ENCODE measurements around the gene METTL25B.
"Not testable (repeated sequence)": the region's sequence is repeated elsewhere in the genome, so short reads cannot be mapped to it uniquely, and the experiment has no call there.

Gene METTL25B

DNA sequence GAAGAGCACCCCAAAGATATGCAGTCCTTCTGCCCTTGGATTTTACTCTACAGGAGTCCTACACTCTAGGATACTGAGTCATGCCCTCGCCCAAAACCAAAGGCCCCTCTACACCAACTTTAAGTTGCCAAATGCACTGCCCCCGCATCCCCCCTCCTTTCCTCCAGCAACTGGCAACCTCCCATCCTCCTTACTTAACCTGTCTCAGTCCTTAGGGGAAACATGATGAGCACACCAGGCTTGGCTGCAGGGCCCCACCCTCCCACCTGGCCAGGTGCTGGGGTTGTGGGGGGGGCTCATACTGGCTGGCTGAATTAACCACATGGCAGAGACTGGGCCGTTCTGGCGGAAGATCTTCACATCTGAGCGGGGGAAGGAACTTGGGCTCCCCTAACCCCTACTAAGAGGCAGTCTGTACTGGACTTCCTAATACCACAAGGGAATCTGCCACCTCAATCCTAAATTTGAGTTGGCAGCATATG, 22.0 kb downstream of the METTL25B start:
- DNase-seq, result no peak

DNA sequence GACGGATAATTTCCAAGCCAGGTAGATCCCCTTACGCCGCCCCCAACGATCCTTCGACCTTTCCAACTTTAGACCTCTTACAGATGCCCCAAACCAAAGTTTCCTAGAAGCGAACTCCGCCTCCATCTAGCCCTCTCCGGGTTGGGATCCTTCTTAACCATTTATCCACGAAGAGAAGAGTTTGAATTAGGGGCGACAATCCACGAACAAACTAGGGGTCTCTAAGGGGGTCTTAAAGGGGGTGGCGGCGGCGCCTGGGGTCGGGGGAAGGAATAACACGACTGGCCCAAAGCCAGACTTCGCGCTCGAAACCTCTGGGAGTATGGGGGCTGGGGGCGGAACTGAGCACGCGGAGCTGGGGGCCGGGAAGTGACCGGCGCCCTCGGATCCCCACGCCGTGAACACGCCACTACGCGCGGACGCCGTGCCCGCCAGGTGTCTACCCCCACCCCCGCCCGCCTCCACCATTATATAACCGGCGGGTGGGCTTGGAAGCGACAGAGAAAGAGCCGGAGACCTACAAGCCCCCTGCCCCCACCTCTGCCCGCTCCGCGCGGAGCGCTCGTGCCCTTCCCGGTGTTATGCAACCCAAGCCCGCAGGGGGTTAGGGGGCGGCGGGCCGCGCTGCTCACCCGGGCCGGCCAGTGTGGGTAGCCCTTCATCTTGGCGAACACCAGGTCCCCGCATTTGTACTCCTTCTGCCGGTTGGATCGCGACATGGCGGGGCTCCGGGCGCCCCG, 22.6 kb downstream of the METTL25B start:
- peak; percentile 27 for DNase-seq

DNA sequence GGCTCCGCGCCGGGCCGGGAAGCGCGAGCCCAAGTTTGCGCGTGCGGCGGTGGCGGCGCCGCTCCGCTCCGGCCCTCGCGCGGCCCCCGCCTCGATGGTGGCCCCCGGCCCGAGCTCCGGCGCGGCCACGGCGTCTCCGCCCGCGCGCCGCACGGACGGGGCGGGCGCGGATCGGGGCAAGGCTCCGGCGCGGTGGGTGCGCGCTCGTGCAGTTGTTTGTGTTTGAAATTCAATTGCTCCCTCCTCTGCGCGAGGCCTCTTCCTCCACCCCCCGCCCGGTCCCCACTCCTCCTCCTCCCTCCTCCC, 23.1 kb downstream of the METTL25B start, which contains the start of gene HDGF:
Gene HDGF, minus strand, starts transcription at position 225 of the 306 bp plus-strand sequence. CDS start 246 bp downstream, outside the sequence.
- DNase-seq, result no peak

- DNase-seq, result peak; percentile 98
Observed at GRCh38 chr1:156751757-156752481, 23.6 kb downstream of the METTL25B start.

DNA sequence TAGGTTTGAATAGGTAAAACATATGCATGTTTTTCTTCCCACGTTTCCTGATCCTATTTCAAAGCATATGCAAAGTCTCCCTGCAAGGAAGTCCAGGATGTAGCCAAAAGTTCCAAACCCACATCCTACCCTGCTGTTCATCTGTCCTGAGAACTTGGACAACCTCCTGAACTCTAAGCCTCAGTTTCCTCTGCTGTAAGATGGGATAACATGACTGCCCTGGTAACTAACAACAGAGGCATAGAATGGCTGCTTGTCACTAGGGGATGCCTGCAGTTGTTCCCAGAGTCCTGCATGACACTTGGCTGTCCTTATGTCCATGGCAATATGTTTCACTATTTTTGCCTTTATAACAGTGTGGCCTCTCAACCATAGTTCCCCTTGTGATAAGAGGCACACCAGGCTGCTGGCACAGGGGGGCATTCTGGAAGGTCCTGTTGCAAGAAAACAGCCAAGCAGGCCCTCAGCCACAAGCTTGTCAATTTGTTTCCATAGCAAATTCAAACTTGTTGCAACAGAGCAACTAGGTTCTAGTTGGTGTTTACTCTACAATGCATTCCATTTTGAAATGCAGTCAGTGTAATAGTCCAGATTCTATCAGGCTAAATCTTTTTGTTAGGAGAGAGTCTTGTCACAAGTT, 24.7 kb downstream of the METTL25B start:
- no peak for DNase-seq

DNA sequence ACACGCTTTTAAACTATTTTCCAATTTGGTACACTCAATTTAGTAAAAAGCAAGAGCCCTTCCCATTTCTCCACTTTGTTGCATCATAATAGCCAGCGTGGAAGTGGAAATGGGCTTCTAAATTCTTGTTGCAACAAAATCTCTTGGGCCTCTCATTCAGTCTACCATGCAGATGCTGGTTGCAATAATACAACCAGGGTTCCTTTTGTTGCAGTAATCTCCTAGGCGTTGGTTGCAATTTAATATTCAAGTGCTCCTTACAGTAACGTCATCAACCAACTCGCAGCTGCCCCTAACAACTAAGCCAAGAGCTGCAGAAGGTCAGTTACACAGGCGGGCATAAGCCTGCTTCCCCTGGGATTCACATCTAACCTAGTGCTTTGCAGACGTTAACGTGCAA, 25.9 kb downstream of the METTL25B start:
- no peak for DNase-seq

DNA sequence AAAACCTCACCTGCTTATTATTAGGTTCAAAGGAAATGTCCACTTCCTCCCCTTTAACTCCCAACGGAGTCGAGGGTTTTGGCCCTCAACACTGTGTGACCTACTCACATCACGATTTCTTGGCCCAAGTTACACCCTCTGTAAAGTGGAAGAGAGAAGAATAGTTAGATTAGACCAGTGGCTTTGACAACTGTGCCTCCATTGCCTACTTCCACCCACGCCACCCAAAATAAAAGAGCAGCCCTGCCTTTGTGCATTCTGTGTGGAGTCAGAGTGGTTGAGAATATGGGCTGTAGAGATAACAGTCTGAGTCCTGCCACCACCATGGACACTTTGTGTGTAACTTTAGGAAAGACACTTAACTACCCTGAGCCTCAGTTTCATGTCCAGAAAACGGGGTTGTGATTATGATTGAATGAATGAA, 27.3 kb downstream of the METTL25B start:
- DNase-seq, result no peak

DNA sequence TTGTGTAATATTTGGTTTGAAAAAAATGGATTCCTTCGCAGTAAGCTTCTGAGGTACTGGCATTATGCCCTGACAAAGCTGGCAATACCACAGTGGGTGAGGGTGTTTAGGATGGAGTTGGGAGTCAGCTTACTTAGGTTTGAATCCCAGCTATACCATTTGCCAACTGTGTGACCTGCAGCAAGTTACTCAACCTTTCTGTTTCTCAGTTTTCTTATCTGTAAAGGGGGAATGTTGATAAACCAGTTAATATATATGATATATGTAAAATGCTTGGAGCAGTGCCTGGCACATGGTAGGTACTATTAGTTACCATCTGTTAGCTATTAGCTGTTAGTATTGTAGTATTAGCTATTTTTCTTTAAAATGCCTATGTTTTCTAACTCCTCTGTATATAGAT, 28.1 kb downstream of the METTL25B start:
- DNase-seq, result no peak

- DNase-seq, result not testable (repeated sequence)
Observed at GRCh38 chr1:156757572-156758253, 29.4 kb downstream of the METTL25B start.

DNA sequence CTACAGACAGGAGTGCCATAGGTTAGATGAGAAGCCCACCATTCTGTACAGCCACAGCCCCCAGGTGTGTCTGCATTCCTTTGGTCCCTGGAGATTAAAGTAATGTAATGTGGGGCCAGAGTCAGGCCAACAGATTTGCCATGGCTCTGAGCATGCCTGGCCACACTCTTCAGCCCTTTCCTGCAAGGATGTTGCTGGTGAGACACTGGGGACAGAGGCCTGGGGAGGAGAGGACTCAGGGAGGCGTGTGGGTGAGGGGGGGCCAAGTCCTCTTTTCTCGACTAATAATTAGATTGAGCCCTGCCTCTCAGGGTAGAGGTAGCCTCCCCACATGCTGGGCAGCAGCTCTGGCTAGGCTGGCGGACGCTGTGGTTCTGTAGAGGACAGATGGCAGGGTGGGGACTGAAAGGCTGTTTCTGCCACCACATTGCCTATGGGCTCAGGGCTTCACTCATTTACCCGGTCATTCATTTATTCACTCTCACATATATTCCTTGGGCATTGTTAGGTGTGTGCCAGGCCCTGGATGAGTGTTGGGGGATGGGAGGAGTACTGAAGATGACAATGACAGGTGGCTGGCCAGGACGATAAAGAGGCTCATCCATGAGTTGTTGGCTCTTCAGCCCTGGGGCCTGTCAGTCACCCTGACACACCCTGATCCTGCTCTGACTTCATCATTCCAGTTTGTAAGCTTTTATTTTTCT, 32.0 kb downstream of the METTL25B start:
- no peak for DNase-seq

DNA sequence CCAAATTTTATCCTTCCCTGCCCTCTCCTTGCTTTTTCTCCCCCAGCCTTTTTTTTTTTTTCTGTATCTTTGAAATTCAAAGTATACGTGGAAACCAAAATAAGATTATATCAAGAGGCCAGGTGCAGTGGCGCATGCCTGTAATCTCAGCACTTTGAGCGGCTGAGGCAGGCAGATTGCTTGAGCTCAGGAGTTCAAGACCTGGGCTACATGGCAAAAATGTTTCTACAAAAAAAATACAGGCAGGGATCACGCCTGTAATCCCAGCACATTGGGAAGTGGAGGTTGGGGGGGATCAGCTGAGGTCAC, 32.5 kb downstream of the METTL25B start:
- DNase-seq, result no peak

DNA sequence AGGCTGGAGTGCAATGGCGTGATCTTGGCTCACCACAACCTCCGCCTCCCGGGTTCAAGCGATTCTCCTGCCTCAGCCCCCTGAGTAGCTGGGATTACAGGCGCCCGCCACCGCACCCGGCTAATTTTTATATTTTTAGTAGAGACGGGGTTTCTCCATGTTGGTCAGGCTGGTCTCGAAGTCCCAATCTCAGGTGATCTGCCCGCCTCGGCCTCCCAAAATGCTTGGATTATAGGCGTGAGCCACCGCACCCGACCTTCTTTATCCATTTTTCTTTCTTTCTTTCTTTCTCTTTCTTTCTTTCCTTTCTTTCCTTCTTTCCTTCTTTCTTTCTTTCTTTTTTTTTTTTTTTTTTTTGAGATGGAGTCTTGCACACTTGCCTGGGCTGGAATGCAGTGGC, 36.9 kb downstream of the METTL25B start:
- DNase-seq, result not testable (repeated sequence)

DNA sequence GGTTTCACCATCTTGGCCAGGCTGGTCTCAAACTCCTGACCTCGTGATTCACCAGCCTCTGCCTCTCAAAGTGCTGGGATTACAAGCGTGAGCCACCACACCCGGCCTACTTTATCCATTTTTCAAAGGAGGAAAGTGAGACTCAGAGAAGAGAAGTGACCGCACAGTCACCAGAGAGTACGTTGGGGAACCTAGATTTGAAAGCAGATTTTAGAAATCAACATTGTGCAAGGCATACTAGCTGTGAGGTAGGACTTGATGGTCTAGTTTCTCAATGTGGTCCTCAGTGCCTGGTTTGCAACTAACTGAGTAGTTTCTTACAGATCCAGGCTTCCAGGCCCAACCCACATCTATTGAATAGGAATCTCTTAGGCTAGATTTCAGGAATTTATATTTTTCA, 37.4 kb downstream of the METTL25B start:
- DNase-seq, result no peak

GRCh38 chr1:156766298-156767100, 38.2 kb downstream of the METTL25B start:
- DNase-seq, result peak; percentile 33

DNA sequence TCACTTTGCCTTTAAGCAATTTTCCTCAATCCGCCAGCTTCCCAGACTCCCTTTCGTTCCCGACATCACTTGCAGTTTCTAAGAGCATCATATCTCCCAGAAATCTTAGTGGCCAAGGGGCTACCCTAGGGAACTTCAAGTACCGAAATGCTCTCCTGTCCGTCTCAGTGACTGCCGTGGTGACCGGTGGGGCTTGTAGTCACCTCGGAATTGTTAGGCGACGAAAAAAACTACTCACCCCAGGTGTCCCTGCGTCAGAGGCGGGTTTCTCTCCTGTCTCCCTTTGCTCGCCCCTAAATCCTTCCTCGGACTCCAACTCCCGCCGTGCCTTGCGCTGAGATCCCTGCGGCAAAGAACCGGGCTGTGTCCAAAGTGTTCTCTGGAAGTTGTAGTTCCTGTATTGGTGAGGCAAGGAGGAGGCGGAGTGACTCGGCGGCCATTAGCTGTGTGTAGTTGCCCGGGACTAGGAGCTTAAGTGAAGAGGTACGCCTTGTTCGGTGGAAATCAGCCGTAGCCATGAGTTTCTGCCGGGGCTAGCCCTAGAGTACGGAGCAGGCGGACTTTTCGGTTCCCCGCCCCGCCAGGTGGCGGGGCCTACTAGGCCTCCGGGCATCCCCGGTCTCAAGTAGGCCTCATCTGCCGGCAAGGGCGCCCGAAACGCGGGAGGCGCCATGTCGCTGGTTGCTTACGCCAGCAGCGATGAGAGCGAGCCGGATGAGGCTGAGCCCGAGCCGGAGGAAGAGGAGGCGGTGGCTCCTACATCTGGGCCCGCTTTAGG, 39.0 kb downstream of the METTL25B start, which contains the start of gene PRCC:
Gene PRCC, plus strand, starts transcription at position 435 of the 778 bp plus-strand sequence. Its CDS starts 237 bp downstream, at position 672.
- DNase-seq, result peak; percentile 100

DNA sequence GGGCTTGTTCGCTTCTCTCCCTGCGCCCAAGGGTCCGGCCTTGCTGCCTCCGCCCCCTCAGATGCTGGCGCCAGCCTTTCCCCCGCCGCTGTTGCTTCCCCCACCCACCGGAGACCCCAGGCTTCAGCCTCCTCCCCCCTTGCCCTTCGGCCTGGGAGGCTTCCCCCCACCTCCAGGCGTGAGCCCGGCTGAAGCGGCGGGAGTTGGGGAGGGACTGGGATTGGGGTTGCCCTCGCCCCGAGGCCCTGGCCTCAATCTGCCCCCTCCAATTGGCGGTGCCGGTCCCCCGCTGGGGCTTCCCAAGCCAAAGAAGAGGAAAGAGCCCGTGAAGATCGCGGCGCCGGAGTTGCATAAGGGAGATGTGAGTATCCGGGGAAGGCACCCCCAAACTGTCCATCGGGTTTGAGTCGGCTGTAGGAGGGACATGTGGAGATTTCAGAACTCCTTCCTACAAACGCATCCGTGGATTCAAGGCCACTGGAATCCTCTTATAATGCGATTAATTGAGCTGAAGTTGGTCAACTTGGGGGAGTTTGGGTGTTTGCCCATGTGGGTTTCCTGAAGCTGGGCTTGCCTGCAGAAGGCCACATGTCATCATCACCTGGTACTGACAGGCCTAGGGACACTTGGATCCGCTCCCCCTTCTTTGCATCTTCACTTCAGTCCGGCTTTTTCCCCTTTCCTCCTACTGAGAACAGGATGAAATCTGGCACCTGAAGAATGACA, 39.8 kb downstream of the METTL25B start:
- DNase-seq, result peak; percentile 33

DNA sequence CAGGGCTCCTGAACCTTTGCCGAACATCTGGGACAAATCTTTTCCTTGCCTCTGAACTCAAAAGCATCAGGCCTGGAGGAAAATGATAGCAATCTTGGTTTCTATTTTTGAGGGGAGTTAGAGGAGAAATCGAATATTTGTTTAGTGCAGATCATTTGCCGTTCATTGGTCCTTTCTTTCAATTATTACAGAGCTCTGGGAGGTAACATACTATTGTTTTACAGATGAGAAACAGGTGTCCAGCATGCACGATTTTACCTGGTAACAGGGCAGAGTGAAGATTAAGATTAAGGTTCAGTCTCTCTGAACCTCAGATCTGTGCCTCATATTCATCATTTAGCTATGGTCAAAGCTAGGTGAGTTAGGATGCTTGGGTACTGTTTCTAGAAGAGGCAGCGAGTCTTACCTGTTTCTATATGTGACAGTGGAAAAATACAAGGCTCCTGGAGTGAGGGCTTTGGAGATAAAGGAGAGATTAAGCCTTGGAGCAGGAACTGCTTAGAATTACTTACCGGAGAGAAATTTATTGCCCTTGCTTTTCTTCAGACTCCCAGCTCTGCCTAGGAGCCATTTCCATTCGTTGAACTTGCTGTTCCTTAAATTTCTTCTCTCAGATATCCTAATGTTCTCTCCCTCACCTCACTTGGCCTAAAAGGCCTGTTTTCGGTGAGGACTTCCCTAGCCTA, 40.5 kb downstream of the METTL25B start:
- DNase-seq, result no peak

GRCh38 chr1:156772222-156772621, 44.0 kb downstream of the METTL25B start:
- DNase-seq, result no peak

- no peak for DNase-seq
Observed at GRCh38 chr1:156772728-156773497, 44.6 kb downstream of the METTL25B start.

All from midbrain (tissue), 1 donor.